A549 (cell line): ENCODE data around the gene OR5H2.

Source experiments
- CBX2 ChIP-seq: fragments of 200-600 bp; sonication (generic); IDR thresholded peaks from 2 replicates; pipeline ENCODE4 v1.6.1; 2016; ENCODE audit warnings: low read depth, mild to moderate bottlenecking, borderline replicate concordance
- CTCF ChIP-seq: fragments of >200 bp; sonication (Bioruptor Twin); formaldehyde crosslinking; IDR thresholded peaks from 3 replicates; pipeline ENCODE4 v1.5.1; 2016
- EHMT2 ChIP-seq: fragments of 200-600 bp; sonication (generic); IDR thresholded peaks from 2 replicates; pipeline ENCODE4 v1.6.1; 2016; ENCODE audit warnings: antibody characterized with exemption, low read depth, mild to moderate bottlenecking, moderate library complexity
- ELK1 ChIP-seq: fragments of 150-350 bp; IDR thresholded peaks from 2 replicates; pipeline ENCODE4 v1.6.1; 2014; ENCODE audit warnings: low read depth, mild to moderate bottlenecking, low read length
- FOSL2 ChIP-seq, 2 experiments: fragments of 450-650 bp in 1 of 2; fragments of >200 bp in 1 of 2; sonication (Bioruptor Twin) in 1 of 2; formaldehyde crosslinking; IDR thresholded peaks; 2 replicates each; pipeline versions ENCODE4 v1.5.0 to v1.6.1; 2016 to 2020; ENCODE audit warnings: mild to moderate bottlenecking in 1 of 2, moderate library complexity in 1 of 2
- FOXS1 ChIP-seq: fragments of 250-450 bp; sonication (Bioruptor Pico); IDR thresholded peaks from 2 replicates; pipeline ENCODE4 v1.5.0; 2020; ENCODE audit warnings: mild to moderate bottlenecking, moderate library complexity
- HDAC2 ChIP-seq: fragments of 200-600 bp; sonication (generic); IDR thresholded peaks from 2 replicates; pipeline ENCODE4 v1.6.1; 2016
- HOXA7 ChIP-seq: fragments of 250-450 bp; sonication (Bioruptor Pico); IDR thresholded peaks from 2 replicates; pipeline ENCODE4 v1.5.0; 2020; ENCODE audit warnings: mild to moderate bottlenecking, moderate library complexity
- KDM5A ChIP-seq: fragments of 200-600 bp; sonication (generic); IDR thresholded peaks from 2 replicates; pipeline ENCODE4 v1.6.1; 2016; ENCODE audit warnings: antibody characterized with exemption, mild to moderate bottlenecking
- NR3C1 ChIP-seq: fragments of >200 bp; sonication (Bioruptor Twin); formaldehyde crosslinking; IDR thresholded peaks from 3 replicates; pipeline ENCODE4 v1.6.1; 2017
- POLR2A ChIP-seq: IDR thresholded peaks from 2 replicates; pipeline ENCODE4 v1.6.1; 2012; ENCODE audit warnings: mild to moderate bottlenecking, low read length
- REST ChIP-seq: fragments of 200-600 bp; sonication (generic); IDR thresholded peaks from 2 replicates; pipeline ENCODE4 v1.6.1; 2016; ENCODE audit warnings: antibody characterized with exemption, mild to moderate bottlenecking, moderate library complexity
- USF2 ChIP-seq: fragments of 450-650 bp; IDR thresholded peaks from 2 replicates; pipeline ENCODE4 v1.6.1; 2014; ENCODE audit warnings: antibody characterized with exemption
- ZNF302 ChIP-seq: fragments of 250-450 bp; sonication (Bioruptor Pico); IDR thresholded peaks from 2 replicates; pipeline ENCODE4 v1.9.0; 2021; ENCODE audit warnings: inconsistent platforms, mild to moderate bottlenecking, moderate library complexity

GRCh38 chr3:98272126-98272525 lies 10.2 kb upstream of the OR5H2 start:
- no peak for TF ChIP-seq POLR2A
- TF ChIP-seq CTCF = no peak
- no peak for TF ChIP-seq HDAC2
- no peak for TF ChIP-seq HOXA7 (CRISPR knock-in tag)
- TF ChIP-seq CBX2 = no peak
- no peak for TF ChIP-seq FOSL2 (IDR thresholded peaks at IDR 0.05)
- no peak for TF ChIP-seq FOSL2 (CRISPR knock-in tag; IDR thresholded peaks at IDR 0.05)
- TF ChIP-seq USF2 = no peak
- TF ChIP-seq REST = no peak
- TF ChIP-seq EHMT2 = no peak
- TF ChIP-seq ELK1 = no peak
- TF ChIP-seq KDM5A = no peak
- no peak for TF ChIP-seq ZNF302 (CRISPR knock-in tag)
- TF ChIP-seq NR3C1 = no peak
- no peak for TF ChIP-seq FOXS1
